ENCODE measurements around the gene FMN1. TPM values are rescaled to one million over a fixed set of nuclear protein-coding genes. Genes with fewer than 3 reads are reported as not detected.

Gene FMN1
- total and polyA plus RNA-seq, 10 of the 15 experiments (the other 5 are each of a cell fraction or from before 2014, with no cell fraction given): 0.05 to 0.16 (median 0.08) TPM; not detected in 4

DNA sequence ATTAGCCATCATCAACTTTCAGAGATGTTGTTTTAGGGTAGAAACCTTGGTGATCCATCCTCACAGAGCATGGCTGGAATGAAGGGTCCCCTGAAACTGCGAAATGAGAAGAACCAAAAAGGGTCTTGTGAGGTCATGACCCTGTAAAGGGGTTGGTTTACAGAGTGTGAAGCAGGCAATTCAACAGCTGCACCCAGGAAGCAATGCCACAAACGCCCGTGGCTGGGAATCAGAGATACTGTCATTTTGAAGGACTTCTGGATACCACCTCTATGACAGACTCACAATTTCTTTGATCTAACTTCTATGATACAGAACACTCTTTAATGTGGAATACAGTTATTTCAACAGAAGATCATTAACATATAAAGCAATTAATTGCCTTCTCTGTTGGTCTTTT is 397.7 kb downstream of the FMN1 start (continued):
- no peak for TF ChIP-seq IKZF2 (IDR thresholded peaks at IDR 0.05)

DNA sequence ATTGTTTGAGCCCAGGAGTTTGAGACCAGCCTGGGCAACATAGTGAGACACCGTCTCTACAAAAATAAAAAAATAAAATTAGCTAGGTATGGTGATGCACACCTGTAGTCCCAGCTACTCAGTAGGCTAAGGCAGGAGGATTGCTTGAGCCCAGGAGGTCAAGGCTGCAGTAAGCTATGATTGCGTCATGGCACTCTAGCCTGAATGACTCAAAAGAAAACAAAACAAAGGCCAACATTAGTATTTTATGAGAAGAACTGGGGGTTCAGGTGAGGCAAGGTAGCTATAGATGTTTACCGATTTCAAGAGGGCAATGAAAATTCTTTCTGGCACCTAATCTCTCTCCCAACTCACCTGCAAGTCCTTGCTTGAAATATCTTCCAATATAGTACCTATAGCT is 399.5 kb downstream of the FMN1 start:
- Histone ChIP-seq H3K4me3 (no peak overlapping the region), H3K4me1 (ENCODE audit: control insufficient read depth, insufficient read depth, low read length) (no peaks in the 10 kb centered on the region), H4K20me1 (ENCODE audit: control insufficient read depth, insufficient read depth) (no peaks in the 10 kb centered on the region), H3K27ac (ENCODE audit: control insufficient read depth, insufficient read depth) (no peak overlapping the region), H3K9me3 (replicated peaks; ENCODE audit: control insufficient read depth, insufficient read depth, low read length) (no peaks in the 10 kb centered on the region), H3K79me2 (ENCODE audit: control insufficient read depth, insufficient read depth, low read length) (no peaks in the 10 kb centered on the region), H3K4me2 (ENCODE audit: control insufficient read depth, insufficient read depth) (no peak overlapping the region), H3K9ac (ENCODE audit: control insufficient read depth, insufficient read depth, low read length) (no peak overlapping the region), H3K27me3 (replicated peaks in 1 of 2; ENCODE audit: control insufficient read depth in 2 of 2, insufficient read depth in 2 of 2, low read length in 1 of 2) (peaks cover 0 to 2% of the 10 kb centered on the region in 2 experiments; a peak in 2 of 4 replicates), H2AFZ (ENCODE audit: control insufficient read depth, low read depth, low read length) (no peak overlapping the region), H3K36me3 (ENCODE audit: control insufficient read depth in 2 of 2, insufficient read depth in 2 of 2, low read length in 1 of 2) (no peaks in the 10 kb centered on the region)
- 0% methylated on average over 3 of the region's 3 CpGs for WGBS (ENCODE audit: insufficient coverage, insufficient replicate concordance, low lambda C conversion rate, missing lambda C conversion rate)
- intact Hi-C loops (cut with micrococcal nuclease; ENCODE audit: unreplicated experiment): loop anchor here (10.0 kb wide), 1 partner anchor 50 kb away; no protein-coding TSS in a partner anchor
- SMC1A ChIA-PET (ENCODE audit: uncharacterized antibody, unreplicated experiment): interaction anchor here (0.6 kb wide), 2 partner anchors 38 to 81 kb away, joined by 3 to 4 read pairs; no protein-coding TSS in a partner anchor
- in situ Hi-C loops (cut with MboI): no loop called here
- RAD21 ChIA-PET (ENCODE audit: unreplicated experiment): no interaction called here
- POLR2A ChIA-PET: no interaction called here
- FAIRE-seq (no peak), DNase-seq (ENCODE audit: low read depth, low spot score) (no peak), ATAC-seq (no peak)
- no peak for TF ChIP-seq HDAC2 (IDR thresholded peaks at IDR 0.05)
- TF ChIP-seq, protein P1, sequence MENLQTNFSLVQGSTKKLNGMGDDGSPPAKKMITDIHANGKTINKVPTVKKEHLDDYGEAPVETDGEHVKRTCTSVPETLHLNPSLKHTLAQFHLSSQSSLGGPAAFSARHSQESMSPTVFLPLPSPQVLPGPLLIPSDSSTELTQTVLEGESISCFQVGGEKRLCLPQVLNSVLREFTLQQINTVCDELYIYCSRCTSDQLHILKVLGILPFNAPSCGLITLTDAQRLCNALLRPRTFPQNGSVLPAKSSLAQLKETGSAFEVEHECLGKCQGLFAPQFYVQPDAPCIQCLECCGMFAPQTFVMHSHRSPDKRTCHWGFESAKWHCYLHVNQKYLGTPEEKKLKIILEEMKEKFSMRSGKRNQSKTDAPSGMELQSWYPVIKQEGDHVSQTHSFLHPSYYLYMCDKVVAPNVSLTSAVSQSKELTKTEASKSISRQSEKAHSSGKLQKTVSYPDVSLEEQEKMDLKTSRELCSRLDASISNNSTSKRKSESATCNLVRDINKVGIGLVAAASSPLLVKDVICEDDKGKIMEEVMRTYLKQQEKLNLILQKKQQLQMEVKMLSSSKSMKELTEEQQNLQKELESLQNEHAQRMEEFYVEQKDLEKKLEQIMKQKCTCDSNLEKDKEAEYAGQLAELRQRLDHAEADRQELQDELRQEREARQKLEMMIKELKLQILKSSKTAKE (IDR thresholded peaks at IDR 0.05; ENCODE audit: low read depth, poor library complexity, severe bottlenecking): no peak
- TF ChIP-seq KAT2A (conservative IDR thresholded peaks at IDR 0.05; ENCODE audit: control insufficient read depth, low read depth, low read length): no peak
- TF ChIP-seq, protein P2, sequence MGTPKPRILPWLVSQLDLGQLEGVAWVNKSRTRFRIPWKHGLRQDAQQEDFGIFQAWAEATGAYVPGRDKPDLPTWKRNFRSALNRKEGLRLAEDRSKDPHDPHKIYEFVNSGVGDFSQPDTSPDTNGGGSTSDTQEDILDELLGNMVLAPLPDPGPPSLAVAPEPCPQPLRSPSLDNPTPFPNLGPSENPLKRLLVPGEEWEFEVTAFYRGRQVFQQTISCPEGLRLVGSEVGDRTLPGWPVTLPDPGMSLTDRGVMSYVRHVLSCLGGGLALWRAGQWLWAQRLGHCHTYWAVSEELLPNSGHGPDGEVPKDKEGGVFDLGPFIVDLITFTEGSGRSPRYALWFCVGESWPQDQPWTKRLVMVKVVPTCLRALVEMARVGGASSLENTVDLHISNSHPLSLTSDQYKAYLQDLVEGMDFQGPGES (IDR thresholded peaks at IDR 0.05): no peak
- TF ChIP-seq, protein P3, sequence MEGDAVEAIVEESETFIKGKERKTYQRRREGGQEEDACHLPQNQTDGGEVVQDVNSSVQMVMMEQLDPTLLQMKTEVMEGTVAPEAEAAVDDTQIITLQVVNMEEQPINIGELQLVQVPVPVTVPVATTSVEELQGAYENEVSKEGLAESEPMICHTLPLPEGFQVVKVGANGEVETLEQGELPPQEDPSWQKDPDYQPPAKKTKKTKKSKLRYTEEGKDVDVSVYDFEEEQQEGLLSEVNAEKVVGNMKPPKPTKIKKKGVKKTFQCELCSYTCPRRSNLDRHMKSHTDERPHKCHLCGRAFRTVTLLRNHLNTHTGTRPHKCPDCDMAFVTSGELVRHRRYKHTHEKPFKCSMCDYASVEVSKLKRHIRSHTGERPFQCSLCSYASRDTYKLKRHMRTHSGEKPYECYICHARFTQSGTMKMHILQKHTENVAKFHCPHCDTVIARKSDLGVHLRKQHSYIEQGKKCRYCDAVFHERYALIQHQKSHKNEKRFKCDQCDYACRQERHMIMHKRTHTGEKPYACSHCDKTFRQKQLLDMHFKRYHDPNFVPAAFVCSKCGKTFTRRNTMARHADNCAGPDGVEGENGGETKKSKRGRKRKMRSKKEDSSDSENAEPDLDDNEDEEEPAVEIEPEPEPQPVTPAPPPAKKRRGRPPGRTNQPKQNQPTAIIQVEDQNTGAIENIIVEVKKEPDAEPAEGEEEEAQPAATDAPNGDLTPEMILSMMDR (IDR thresholded peaks at IDR 0.05 in 2 of 3, conservative IDR thresholded peaks at IDR 0.05 in 1 of 3; ENCODE audit: control insufficient read depth in 2 of 3, extremely low read depth in 1 of 3, insufficient read depth in 1 of 3, low read depth in 3 of 3, low read length in 3 of 3): no peak
- TF ChIP-seq, protein P4, sequence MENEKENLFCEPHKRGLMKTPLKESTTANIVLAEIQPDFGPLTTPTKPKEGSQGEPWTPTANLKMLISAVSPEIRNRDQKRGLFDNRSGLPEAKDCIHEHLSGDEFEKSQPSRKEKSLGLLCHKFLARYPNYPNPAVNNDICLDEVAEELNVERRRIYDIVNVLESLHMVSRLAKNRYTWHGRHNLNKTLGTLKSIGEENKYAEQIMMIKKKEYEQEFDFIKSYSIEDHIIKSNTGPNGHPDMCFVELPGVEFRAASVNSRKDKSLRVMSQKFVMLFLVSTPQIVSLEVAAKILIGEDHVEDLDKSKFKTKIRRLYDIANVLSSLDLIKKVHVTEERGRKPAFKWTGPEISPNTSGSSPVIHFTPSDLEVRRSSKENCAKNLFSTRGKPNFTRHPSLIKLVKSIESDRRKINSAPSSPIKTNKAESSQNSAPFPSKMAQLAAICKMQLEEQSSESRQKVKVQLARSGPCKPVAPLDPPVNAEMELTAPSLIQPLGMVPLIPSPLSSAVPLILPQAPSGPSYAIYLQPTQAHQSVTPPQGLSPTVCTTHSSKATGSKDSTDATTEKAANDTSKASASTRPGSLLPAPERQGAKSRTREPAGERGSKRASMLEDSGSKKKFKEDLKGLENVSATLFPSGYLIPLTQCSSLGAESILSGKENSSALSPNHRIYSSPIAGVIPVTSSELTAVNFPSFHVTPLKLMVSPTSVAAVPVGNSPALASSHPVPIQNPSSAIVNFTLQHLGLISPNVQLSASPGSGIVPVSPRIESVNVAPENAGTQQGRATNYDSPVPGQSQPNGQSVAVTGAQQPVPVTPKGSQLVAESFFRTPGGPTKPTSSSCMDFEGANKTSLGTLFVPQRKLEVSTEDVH (IDR thresholded peaks at IDR 0.05; ENCODE audit: low read depth, partially characterized antibody): no peak
- no peak for TF ChIP-seq PAX5 (IDR thresholded peaks at IDR 0.05; ENCODE audit: borderline replicate concordance, low read depth, low read length)
- BruUV-seq (replicated peaks): no TSS peak
- CTCF ChIA-PET: interaction anchor here (0.7 kb wide), 1 partner anchor 13 kb away, joined by 3 read pairs; no protein-coding TSS in a partner anchor

Measured in GM12878 (cell line).